Keratinocyte (primary cell): ENCODE results near the gene SCN9A.

Experiments
- CTCF ChIP-seq, 3 experiments: IDR thresholded peaks in 1 of 3; conservative IDR thresholded peaks in 1 of 3; optimal IDR thresholded peaks in 1 of 3; 2 replicates in 2 of 3; 3 replicates in 1 of 3; pipeline versions ENCODE3 to v1.5.1; 2011; ENCODE audit warnings: low read length in 3 of 3, mild to moderate bottlenecking in 3 of 3, moderate library complexity in 2 of 3, control low read depth in 1 of 3, inconsistent platforms in 1 of 3; ENCODE audit not compliant: insufficient read depth in 2 of 3; ENCODE audit errors: extremely low read depth in 1 of 3
- EZH2 ChIP-seq: IDR thresholded peaks from one replicate; pipeline ENCODE4 v1.6.1; 2012; ENCODE audit warnings: inconsistent platforms, mild to moderate bottlenecking, low read length, moderate library complexity

- TF ChIP-seq CTCF (optimal IDR thresholded peaks at IDR 0.05 in 1 of 3, IDR thresholded peaks at IDR 0.05 in 1 of 3, conservative IDR thresholded peaks at IDR 0.05 in 1 of 3; ENCODE audit: extremely low read depth in 1 of 3, insufficient read depth in 2 of 3, low read length in 3 of 3) (no peak), EZH2 (no peak)
Observed at GRCh38 chr2:166376488-166376828, 714 bp upstream of the SCN9A start.
